ENCODE measurements around the gene CTNNA3.

Gene CTNNA3

GRCh38 chr10:66673071-66673470 is 1022.9 kb downstream of the CTNNA3 start:
- H3K4me3 ChIP-seq (ENCODE audit: low read depth, low read length): no peak overlapping the region
- H3K4me1 ChIP-seq: no peaks in the 10 kb centered on the region
- H3K36me3 ChIP-seq: no peaks in the 10 kb centered on the region
- H3K9me3 ChIP-seq: no peaks in the 10 kb centered on the region
- TF ChIP-seq CTCF (IDR thresholded peaks at IDR 0.05; ENCODE audit: low read depth, low read length): no peak
- no peak for DNase-seq
- no peaks in the 10 kb centered on the region for H3K27me3 ChIP-seq

GRCh38 chr10:66671562-66671961 is 1024.4 kb downstream of the CTNNA3 start:
- no peaks in the 10 kb centered on the region for H3K27me3 ChIP-seq
- no peak for DNase-seq

GRCh38 chr10:66671064-66671463 is 1024.9 kb downstream of the CTNNA3 start:
- TF ChIP-seq CTCF (IDR thresholded peaks at IDR 0.05; ENCODE audit: low read depth, low read length): no peak
- DNase-seq: no peak
- Histone ChIP-seq H3K27me3 (no peaks in the 10 kb centered on the region), H3K4me3 (ENCODE audit: low read depth, low read length) (no peak overlapping the region), H3K36me3 (no peaks in the 10 kb centered on the region), H3K4me1 (no peaks in the 10 kb centered on the region), H3K9me3 (no peaks in the 10 kb centered on the region)

More at GRCh38 chr10:66671562-66671961, 1024.4 kb downstream of the CTNNA3 start:
- Histone ChIP-seq H3K36me3 (no peaks in the 10 kb centered on the region), H3K9me3 (no peaks in the 10 kb centered on the region), H3K4me1 (no peaks in the 10 kb centered on the region), H3K4me3 (ENCODE audit: low read depth, low read length) (no peak overlapping the region)
- TF ChIP-seq CTCF (IDR thresholded peaks at IDR 0.05; ENCODE audit: low read depth, low read length): no peak

- H3K9me3 ChIP-seq: no peaks in the 10 kb centered on the region
- H3K4me1 ChIP-seq: no peaks in the 10 kb centered on the region
- DNase-seq: no peak
- H3K36me3 ChIP-seq: no peaks in the 10 kb centered on the region
- H3K4me3 ChIP-seq (ENCODE audit: low read depth, low read length): no peak overlapping the region
- no peak for TF ChIP-seq CTCF (IDR thresholded peaks at IDR 0.05; ENCODE audit: low read depth, low read length)
- H3K27me3 ChIP-seq: no peaks in the 10 kb centered on the region
Observed at GRCh38 chr10:66656499-66656898, 1039.5 kb downstream of the CTNNA3 start.

GRCh38 chr10:66654861-66655260 is 1041.1 kb downstream of the CTNNA3 start:
- no peaks in the 10 kb centered on the region for H3K9me3 ChIP-seq
- H3K4me3 ChIP-seq (ENCODE audit: low read depth, low read length): no peak overlapping the region
- no peaks in the 10 kb centered on the region for H3K27me3 ChIP-seq
- TF ChIP-seq CTCF (IDR thresholded peaks at IDR 0.05; ENCODE audit: low read depth, low read length): no peak
- H3K4me1 ChIP-seq: no peaks in the 10 kb centered on the region
- DNase-seq: no peak
- no peaks in the 10 kb centered on the region for H3K36me3 ChIP-seq

GRCh38 chr10:66651308-66652082 is 1044.5 kb downstream of the CTNNA3 start:
- H3K4me3 ChIP-seq (ENCODE audit: low read depth, low read length): no peak overlapping the region
- H3K27me3 ChIP-seq: no peaks in the 10 kb centered on the region
- TF ChIP-seq CTCF (IDR thresholded peaks at IDR 0.05; ENCODE audit: low read depth, low read length): no peak
- DNase-seq: no peak
- H3K4me1 ChIP-seq: no peaks in the 10 kb centered on the region
- no peaks in the 10 kb centered on the region for H3K36me3 ChIP-seq
- no peaks in the 10 kb centered on the region for H3K9me3 ChIP-seq

Data from BE2C (cell line).